Gastrocnemius medialis (tissue), 4 donors: Measurements from ENCODE around the gene DAB2IP.

ENCODE experiments used
- POLR2A ChIP-seq, 2 donors: fragments of 450-650 bp; IDR thresholded peaks; one replicate each; pipeline ENCODE4 v1.6.1; 2017; ENCODE audit warnings: antibody characterized with exemption in 2 of 2, mild to moderate bottlenecking in 2 of 2, moderate library complexity in 2 of 2
- TF ChIP-seq, protein P1 (sequence below), 5 experiments: fragments of 450-650 bp in 3 of 5; fragments of 200-600 bp in 2 of 5; sonication (generic) in 2 of 5; IDR thresholded peaks in 4 of 5; conservative IDR thresholded peaks in 1 of 5; 1 replicate in 4 of 5; 2 replicates in 1 of 5; pipeline ENCODE4 v1.5.1; 2016 to 2019; ENCODE audit warnings: antibody characterized with exemption in 5 of 5, mild to moderate bottlenecking in 3 of 5, moderate library complexity in 3 of 5

DNA sequence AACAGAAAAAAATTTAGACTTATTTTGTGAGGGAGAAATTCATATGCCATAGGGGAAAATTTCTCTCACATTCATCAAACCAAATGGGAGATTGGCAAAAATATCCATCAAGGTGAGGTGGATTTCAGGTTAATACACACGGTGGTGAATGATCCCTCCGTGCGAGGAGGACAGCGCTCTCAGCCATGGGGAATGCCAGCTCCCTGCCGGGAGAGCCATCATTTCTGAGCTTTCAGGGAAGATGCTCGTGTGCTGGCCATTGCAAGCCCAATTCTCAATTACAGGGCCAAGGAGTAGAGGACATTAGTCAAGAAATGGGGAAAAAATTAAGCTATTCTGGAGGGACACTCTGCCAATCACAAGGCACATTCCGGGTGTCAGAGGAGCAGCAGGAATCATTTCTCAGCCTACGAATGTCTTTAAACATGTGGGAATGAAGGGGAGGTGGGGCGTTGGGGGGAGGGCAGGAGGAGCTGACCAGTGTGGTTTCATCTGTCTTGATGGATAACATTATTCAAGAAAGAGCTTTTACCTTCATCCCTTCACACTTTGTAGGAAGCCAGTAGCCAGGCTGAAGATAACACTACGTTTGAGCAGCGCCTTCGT is 165.5 kb downstream of the DAB2IP start:
- TF ChIP-seq, protein P1, sequence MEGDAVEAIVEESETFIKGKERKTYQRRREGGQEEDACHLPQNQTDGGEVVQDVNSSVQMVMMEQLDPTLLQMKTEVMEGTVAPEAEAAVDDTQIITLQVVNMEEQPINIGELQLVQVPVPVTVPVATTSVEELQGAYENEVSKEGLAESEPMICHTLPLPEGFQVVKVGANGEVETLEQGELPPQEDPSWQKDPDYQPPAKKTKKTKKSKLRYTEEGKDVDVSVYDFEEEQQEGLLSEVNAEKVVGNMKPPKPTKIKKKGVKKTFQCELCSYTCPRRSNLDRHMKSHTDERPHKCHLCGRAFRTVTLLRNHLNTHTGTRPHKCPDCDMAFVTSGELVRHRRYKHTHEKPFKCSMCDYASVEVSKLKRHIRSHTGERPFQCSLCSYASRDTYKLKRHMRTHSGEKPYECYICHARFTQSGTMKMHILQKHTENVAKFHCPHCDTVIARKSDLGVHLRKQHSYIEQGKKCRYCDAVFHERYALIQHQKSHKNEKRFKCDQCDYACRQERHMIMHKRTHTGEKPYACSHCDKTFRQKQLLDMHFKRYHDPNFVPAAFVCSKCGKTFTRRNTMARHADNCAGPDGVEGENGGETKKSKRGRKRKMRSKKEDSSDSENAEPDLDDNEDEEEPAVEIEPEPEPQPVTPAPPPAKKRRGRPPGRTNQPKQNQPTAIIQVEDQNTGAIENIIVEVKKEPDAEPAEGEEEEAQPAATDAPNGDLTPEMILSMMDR (IDR thresholded peaks at IDR 0.05 in 4 of 5, conservative IDR thresholded peaks at IDR 0.05 in 1 of 5), result no peak
- TF ChIP-seq POLR2A (IDR thresholded peaks at IDR 0.05), result no peak
